Measurements from ENCODE around the gene SYT8.
"Not testable (repeated sequence)": the region's sequence is repeated elsewhere in the genome, so short reads cannot be mapped to it uniquely, and the experiment has no call there.

The SYT8 gene

DNA sequence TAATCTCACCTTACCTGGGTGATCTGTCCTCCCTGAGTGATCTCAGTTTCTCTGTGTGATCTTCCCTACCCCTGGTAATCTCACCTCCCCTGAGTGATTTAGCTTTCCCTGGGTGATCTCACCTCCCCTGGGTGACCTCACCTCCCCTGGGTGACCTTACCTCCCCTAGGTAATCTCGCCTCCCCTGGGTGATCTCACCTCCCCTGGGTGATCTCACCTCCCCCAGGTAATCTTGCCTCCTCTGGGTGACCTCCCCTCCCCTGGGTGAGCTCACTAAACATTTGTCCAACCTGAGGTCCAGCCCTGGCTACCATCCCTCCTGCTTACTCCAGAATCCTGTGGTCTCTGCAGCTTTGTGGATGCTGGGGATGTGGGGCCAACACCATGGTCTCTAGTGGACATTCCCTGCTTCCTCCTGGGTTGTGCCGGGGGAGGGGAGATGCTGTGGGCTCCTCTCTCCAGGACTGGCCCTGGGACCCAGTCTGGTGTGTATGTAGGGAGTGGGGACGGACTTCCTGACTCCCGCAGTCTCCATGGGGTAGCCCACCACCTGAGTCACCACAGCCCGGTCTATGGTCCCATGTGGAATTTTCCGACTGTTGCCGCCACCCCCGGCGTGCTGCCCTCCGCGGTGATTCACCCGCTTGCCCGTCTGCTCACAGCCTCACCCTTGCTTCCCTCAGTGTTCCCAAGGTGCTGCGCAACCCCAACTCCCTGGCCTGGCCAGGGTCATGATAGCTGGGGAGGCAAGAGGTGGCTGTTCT lies 28.0 kb downstream of the SYT8 start:
- DNase-seq = no peak

DNA sequence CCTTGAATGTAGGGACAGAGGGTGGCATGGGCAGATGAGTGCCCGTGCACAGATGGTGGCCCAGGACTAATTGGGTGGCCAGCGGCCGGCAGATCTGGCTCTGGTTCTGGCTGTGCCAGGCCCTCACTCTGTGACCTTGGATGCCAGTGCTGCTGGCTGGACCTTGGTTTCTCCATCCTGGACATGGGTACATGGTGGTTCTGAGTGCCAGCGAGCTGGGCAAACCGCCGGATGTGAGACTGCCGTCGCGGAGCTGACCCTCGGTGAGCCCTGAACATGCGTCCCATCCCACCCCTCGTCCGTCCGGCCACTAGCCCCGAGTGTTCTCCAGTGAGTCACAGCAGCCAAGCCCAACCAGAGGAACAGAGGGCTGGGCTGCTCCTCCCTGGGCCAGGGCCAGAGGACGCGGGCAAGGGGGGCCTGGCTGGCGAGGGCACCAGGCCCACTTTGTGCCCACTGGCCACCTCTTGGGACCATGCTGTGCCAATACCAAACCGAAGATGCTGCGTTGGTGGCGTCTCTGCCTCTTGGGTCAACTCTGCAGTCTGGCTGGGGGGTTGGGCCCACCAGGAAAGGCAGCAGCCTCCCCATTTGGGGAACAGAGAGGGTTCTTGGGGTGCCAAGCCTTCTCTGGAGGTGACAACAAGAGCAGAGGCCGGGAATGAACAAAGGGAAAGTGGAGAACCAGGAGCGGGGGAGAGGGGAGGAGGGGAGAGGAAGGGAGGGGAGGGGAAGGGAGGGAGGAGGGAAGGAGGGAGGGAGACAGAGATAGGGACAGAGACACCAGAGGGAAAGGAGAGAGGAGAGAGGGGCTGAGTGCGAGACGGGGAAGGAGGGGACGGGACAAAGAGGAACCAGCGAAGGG lies 28.8 kb downstream of the SYT8 start:
- peak; percentile 74 for DNase-seq

DNA sequence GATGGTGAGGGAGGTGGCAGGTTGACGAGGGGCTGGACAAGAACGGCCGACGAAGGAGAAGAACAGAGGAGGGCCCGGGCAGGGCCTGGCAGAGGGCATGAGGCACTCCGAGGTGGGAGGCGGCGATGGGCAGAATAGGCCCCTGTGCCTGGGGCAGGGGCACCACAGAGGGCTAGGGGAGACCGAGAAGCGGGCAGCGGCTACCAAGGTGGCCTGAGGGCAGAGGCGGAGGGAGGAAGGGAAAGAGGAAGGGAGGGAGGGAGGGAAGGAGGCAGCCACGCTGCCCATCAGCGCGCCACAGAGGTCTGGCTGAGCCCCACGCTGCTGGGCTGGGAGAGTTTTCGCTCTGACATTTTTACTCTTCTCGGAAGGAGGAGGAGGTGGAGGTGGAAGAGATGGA lies 29.4 kb downstream of the SYT8 start:
- DNase-seq = no peak

DNA sequence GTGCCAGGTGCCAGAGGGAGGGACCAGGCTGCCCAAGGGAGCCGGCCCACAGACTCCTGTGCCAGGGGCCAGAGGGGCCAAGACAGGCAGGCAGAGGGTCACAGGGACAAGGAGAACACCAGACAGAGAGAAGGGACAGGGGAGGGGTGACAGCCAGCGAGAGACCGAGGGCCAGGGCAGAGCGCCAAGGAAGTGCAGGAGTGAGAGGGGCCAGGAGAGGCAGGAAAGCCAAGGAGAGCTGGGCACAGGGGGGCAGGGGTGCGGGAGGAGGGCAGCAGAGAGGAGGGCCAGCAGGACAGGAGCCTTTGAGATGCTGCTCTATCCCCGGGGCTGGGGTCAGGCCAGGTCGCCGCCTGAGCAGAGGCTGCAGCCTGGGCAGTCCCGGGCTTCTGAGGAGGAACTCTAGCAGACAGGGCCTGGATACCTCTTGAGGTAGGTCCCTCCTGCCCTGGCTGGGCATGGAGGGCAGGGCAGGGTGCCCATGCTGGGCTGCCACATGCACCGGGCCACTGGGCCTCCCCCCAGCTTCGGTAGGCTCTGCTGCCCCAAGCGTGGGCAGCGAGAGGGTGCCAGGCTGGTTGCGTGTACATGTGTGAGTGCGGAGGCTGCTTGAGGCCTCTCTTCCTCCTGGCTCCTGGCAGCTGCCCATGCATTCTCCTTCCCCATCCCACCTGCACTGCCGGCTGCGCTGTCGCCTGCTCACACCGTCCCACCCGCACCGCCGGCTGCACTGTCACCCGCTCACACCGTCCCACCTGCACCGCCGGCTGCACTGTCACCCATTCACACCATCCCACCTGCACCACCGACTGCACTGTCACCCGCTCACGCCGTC lies 30.3 kb downstream of the SYT8 start:
- peak; percentile 5 for DNase-seq

DNA sequence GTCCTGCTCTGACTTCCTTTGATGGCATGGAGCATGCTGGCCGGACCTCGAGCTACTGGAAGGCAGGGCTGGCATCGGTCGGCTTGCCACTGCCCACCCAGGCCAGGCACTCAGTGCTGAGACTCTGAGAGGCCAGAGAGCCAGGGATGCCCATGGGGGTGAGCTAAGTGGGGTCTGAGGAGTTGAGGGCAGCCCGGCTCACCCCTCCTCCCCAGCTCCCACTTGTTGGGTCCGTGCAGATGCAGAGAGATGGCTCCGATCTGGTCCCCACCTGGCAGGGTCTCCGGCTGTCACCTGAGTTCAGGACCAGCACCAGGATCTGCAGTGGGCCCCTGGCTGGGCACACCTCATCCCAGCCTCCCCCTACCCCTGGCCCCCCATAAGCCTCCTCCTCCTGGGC lies 31.4 kb downstream of the SYT8 start:
- DNase-seq = no peak

DNA sequence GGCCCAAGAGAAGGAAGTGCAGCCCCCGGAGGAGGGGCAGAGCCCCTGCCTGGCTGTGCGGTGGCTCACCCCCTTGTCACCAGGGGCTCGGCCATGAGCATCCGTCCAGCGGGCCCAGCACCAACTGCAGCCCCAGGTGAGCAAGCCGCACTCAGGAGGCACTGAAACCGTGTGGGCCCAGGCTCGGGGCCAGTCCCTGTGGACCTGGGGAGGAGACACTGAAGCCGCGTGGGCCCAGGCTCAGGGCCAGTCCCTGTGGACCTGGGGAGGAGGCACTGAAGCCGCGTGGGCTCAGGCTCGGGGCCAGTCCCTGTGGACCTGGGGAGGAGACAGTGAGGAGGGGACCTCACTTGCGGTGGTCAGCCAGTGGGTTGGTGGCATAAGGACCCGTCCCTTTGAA lies 32.0 kb downstream of the SYT8 start:
- DNase-seq = no peak

DNA sequence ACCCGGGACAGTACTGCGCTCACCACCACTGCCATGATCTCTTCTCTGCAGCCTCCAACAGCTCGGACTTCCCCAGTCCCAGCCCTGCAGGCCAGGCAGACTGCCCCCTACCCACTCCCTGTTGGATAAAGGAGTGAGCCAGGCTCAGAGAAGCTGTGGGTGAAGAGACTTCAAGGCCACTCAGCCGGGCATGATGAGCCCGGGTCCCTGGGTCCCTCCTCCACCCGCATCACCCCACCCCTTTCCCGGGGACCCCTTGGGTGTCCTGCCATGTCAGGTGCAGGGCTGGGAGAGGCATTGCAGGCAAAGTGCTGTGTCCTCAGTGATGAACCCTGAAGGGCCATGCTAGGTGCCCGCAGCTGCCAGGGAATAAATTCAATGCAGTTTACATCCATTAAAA lies 32.6 kb downstream of the SYT8 start:
- no peak for DNase-seq

DNA sequence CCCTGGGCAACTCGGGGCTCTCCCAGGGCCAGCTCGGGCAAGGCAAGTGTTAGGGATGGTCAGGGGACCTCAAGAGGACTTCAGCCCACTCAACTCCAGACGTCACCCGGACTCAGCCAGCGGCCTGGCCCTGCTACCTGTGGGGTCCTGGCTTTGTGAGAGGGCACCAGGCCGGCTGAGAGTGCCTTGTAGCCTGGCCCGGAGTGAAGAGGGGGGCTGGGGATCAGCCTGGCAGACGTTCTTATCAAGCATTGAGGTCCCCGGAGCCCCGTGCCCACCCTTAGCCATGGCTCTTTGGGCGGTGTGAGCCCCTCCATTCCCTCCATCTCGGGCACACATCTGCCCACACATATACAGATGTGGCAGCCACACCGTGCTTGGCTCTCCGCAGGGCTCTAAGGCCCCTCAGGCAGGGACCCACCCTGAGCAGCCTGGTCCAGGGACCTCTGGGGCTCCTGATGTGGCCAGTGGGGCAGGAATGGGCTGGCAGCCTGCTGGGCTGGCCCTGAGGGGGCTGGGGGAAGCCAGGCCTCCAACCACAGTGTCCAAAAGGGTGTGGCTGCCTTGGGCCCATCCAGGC lies 33.4 kb downstream of the SYT8 start:
- no peak for DNase-seq

DNA sequence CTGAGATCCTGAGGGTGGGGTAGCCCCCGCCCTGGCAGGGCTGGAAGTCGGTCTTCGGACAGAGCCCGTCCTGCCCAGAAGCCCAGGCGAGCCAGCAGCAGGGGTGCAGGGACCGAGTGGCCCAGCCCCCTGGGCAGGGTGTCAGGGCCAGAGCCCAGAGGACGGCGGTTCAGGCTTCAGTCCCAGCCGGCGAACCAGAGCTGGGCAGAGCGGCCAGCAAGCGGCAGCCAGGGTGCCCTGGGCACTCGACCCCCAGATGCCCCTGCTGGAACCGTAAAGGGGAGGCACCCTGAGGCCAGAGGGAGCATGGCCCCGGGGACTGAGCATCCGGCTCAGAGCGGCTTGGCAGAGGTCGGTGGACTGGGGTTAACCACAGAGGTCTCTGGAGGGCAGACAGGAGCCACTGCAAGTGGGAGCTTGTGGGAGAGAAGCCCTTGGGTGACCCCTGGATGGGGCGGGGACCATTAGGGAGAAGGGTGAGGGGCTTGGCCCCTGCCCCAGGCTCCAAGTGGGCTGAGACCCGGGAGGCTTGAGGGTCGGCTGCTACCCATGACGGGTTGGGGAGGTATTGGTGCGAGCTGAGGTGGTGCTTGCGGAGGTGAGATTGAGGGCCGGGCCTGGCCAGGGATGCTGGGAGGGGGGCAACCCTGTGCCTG lies 34.0 kb downstream of the SYT8 start:
- no peak for DNase-seq

DNA sequence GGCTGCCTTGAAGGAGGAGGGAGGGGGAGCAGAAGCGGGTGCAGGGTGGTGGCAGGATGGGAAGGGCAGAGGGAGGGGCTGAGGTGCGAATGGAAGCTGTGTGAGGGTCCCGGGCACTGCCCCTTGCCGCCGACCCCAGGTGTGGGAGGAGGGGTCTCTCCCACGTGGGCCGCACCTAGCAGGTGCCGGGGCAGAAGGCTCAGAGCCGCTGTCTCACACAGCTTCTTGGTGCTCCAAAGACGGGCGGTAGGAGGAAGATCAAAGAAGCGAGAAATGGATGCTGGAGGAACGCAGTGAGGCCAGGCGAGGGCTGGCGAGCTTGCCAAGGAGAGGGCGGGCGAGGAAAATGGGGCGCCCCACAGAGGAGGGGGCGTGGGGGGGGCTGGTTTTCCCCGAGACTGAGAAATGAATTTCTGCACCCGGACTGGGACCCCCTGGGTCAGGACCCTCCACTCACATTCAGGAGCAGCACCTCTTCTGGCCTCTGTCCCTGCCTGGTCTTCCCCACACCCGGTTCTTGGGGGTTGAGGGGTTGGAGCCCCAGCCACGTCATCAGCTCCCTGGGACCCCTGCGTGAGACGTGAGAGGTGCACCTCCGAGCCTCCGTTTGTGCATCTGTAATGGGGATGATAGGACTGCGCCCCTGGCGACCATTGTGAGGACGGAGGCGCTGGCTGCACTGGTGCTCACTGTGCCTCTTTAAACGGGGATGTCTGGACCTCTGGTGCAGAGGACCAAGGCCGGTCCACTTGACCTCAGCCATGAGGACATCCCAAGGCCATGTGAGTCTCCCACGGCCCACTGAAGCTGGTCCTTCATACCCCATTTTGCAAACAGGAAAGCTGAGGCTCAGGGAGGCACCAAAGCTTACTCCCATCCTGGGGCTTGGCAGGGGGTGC lies 34.9 kb downstream of the SYT8 start:
- no peak for DNase-seq

DNA sequence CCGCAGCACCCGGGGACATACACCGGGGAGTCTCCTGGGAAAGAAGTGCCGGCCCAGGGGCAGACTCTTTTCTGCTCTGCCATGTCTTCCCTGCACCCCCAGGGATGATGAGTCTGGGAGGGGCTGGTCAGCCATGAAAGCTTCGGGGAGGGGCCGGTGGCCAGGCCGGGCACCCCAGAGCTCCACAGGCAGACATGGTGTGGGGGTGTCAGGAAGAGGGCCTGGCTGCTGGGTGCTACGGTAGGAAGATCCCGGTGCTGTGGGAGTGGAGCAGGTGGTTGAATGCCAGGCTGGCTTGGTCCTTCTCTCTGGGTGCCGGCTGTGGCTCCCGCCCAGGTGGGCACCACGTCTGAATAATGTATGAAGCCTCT lies 35.5 kb downstream of the SYT8 start:
- no peak for DNase-seq

DNA sequence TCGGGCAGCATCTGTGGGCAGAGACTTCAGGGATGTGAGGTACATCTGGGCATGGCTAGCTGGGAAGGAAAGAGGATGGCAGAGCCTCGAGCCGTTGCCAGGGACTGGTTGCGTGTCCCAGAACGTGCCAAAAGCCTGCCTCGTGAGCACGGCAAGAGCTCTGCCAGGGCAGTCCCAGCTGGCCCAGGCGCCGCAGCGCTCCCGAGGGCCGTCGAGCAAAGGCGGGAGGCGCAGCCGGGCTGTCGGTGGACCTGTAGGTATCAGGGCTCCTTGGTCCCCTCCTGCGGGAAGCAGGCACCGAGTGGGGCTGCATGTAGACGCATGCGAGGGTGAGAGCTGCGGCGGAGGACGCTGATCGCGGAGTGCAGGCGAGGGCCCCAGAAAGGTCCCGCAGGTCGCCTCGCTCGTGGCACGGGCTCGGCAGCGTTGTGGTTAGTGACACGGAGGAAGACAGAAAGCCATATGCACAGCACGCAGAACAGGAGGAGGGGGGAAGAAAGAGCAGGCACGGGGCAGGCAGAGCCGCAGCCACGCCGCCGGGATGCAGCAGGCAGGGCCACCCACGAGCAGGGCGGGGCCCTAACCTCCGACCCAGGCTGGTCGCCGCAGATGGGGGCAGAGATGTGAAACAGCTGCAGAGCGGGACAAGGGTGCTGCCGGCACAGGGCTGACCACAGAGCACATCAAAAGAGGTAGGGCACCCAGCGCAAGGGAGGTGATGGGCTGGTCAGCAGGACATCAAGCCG lies 36.1 kb downstream of the SYT8 start:
- DNase-seq = no peak

DNA sequence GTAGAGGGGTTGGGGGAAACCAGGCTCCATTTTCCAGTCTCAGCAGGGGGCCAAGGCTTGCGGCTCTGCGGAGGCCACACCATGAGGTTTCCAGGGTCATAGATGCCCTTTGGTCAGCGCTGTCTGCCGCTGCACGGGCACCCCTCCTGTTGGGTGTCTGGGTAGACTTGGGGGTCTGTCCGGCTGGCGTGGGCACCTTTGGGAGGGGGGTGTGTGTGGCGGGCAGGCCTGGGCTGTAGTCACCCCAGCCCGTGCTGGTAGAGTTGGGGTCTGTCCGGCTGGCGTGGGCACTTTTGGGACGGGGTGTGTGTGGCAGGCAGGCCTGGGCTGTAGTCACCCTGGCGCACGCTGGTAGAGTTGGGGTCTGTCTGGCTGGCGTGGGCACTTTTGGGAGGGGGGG lies 36.7 kb downstream of the SYT8 start:
- DNase-seq = no peak

DNA sequence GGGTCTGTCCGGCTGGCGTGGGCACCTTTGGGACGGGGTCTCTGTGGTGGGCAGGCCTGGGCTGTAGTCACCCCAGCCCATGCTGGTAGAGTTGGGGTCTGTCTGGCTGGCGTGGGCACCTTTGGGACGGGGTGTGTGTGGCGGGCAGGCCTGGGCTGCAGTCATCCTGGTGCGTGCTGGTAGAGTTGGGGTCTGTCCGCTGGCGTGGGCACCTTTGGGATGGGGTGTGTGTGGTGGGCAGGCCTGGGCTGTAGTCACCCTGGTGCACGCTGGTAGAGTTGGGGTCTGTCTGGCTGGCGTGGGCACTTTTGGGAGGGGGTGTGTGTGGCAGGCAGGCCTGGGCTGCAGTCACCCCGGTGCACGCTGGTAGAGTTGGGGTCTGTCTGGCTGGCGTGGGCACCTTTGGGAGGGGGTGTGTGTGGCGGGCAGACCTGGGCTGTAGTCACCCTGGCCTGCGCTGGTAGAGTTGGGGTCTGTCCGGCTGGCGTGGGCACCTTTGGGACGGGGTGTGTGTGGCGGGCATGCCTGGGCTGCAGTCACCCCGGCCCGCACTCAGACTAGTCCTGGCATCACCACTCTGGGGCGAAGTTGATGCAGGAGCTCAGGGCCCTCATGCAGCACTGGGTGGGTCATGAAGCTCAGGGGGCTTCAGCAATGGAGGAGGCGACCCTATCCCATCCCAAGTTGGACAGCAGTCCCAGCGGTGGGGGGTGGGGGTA lies 37.6 kb downstream of the SYT8 start:
- no peak for DNase-seq

DNA sequence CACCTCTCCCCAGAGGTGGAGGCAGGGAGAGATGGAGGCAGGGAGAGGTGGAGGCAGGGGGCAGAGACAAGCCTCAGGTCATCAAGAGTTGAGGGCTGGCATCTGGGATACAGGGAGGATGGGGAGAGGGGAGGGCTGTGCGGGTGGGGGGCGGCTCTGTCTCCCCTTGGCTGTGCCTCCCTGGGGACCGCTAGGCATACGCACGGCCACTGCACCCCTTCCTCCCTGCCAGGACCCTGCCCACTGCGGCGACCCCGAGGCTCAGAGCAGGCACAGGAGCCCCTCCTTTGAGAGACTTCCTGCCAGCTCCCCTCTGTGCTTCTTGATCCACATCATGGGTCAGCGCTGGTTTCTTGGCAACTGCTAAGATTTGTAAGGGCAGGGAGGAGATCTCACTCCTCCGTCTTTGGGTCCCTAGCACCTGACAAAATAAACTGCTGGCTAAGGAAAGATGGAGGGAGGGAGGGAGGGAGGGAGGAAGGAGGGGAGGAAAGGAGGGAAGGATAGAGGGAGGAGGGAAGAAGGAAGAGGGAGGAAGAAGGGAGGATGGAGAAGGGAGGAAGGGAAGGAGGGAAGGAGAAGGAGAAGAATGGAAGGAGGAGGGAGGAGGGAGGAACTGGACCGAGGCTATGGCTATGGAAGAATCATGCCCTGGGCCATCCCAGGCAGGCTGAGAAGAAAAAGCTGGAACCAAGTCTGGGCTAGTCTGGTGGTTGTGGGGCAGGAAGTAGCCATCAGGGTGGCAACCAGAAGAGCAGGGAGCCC lies 38.4 kb downstream of the SYT8 start:
- DNase-seq = no peak

DNA sequence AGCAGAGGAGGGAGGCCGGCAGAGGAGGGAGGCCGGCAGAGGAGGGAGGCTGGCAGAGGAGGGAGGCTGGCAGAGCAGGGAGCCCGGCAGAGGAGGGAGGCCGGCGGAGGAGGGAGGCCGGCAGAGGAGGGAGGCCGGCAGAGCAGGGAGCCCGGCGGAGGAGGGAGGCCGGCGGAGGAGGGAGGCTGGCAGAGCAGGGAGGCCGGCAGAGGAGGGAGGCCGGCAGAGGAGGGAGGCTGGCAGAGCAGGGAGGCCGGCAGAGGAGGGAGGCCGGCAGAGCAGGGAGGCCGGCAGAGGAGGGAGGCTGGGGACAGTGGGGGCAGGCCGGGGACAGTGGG lies 39.0 kb downstream of the SYT8 start:
- not testable (repeated sequence) for DNase-seq

DNA sequence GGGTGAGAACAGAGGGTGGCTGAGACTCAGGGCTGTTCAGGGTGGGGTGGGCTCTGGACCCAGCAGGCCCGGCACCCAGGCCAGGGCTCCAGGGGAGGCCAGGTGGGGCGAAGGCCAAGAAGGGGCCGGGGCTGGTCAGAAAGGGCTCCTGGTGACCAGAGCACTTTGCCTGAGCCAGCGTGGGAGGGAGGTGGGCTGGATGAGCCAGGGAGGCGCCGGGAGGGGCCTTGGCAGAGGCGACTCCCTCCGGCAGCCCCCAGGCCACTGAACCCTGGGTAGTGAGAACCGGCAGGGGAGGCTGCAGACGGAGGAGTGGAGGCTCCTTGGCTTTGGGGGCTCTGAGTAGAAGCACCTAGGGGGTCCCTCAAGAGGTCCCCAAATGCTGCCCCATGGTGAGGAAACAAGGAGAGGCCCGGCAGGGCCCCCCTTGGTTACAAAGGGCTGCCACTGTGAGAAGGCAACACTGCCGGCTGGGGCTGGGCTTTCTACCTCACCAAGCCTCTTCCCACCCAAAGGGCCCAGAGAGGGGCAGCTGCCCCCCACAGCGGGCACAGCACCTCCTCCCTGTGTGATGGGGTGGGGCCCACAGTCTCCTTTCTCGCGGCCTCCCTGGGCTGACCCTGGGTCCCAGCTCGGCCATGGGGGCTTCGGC lies 39.8 kb downstream of the SYT8 start:
- not testable (repeated sequence) for DNase-seq

DNA sequence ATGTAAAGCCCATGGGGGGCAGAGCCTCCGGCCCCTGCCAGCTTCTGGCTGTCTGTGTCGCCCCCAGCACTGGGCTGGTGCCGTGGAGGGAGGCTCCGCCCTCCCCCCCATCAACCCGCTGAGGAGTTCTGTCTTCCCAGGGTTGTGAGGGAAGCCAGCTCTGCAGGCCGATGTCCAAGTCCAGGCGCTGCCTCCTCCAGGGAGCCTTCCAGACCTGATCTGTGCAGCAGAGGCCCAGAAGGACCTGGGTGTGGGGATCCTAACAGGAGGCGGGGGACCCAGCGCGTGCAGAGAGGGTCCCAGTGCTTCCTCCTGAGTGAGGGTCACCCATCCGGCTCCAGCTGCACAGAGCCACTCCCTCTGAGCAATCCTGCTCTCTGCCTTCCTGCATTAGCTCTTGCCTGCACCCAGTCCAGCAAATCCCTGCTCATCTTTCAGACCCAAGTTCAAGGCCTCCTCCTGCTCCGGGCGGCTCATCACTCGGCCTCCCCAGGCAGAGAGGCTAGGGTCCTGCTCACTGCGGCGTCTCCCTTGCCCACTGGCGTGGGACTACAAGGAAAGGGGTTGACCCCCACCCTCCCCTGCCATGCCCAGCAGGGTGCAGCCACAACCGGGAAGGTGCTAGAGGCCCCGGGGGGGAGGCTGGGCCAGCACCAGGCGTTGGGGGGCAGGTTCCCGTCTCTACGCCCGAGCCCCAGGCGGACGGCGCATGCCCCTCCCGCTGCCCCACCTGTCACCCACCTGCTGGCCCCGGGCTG lies 40.5 kb downstream of the SYT8 start:
- DNase-seq = no peak
